ENCODE measurements around the gene NHP2. TPM values are rescaled to one million over a fixed set of nuclear protein-coding genes. Genes with fewer than 3 reads are reported as not detected.

The NHP2 gene
- total RNA-seq, 1 donor from 2014 or later, result 75.7 TPM

DNA sequence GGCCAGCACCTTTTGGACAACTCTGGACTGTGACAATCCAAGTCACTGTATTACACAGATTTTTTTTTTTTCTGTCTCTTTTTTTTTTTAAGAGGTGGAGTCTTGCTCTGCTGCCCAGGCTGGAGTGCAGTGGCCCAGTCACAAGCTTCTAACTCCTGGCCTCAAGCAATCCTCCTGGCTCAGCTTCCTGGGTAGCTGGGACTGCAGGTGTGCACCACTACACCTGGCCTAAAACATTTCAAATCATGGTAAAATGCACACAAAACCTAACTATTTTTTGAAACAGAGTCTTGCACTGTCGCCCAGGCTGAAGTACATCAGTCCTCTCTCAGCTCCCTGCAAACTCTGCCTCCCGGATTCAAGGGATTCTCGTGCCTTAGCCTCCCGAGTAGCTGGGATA is 47.6 kb downstream of the NHP2 start:
- no peak for DNase-seq
- no peak for ATAC-seq (ENCODE audit: poor library complexity)
- intact Hi-C loops (cut with DNase I), result no loop called here

DNA sequence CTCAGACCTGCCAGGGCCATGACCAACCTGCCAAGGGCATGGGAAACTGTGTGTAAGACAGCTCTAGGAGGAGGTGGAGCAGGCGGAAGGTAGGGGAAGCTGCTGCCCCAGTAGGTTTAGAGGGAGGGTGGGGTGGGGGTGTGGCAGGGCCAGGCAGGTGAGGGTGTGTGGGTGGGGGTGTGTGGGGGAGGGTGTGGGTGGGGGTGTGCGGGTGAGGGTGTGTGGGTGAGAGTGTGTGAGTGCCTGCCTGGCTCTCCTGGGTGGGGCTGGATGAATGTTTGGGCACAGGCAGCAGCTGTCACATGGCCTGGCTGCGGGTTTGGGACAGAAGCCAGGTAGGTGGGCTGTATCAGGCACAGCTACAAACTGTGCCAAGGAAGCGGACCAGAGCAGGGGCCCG is 49.2 kb downstream of the NHP2 start:
- intact Hi-C loops (cut with DNase I), result no loop called here
- no peak for ATAC-seq (ENCODE audit: poor library complexity)

DNA sequence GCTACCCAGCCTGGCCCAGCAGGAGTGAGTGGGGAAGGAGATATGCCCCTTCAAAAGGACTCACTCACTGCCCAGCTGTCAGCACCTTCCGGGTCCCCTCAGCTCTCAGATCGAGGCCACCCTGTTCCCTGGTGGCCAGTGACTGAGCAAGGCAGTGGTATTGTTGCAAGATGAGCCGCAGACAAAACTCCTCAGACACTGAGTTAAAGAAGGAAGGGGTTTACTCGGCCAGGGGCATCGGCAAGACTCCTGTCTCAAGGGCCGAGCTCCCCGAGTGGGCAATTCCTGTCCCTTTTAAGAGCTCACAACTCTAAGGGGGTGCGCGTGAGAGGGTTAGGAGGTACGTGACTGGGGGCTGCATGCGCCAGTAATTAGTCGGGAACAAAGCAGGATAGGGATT is 50.1 kb downstream of the NHP2 start:
- ATAC-seq (ENCODE audit: poor library complexity) (no peak), DNase-seq (no peak)
- intact Hi-C loops (cut with DNase I), result no loop called here

More for the DNA sequence above, 49.2 kb downstream of the NHP2 start:
- DNase-seq, result no peak

Other genes with a start within 250 kb of the NHP2 start
- not detected for gene PROP1, start 157.6 kb downstream of the NHP2 start, total RNA-seq
- 2.7 TPM for gene N4BP3, start 40.4 kb downstream of the NHP2 start, total RNA-seq
- 33.7 TPM for gene RMND5B, start 22.9 kb downstream of the NHP2 start, total RNA-seq
- not detected for gene GMCL2, start 33.5 kb upstream of the NHP2 start, total RNA-seq
- 83.4 TPM for gene HNRNPAB, start 50.6 kb upstream of the NHP2 start, total RNA-seq
- gene PHYKPL, start 78.9 kb upstream of the NHP2 start, total RNA-seq, result 34.4 TPM

Data from Right ventricle myocardium superior (tissue), 1 donor.